HepG2 (cell line): ENCODE results near the gene TMEM107. TPM values are rescaled to one million over a fixed set of nuclear protein-coding genes. Genes with fewer than 3 reads are reported as not detected.
A peak's percentile ranks its signal among the peaks of the same experiment; 100 is the strongest.

Experiments
- CHCHD3 ChIP-seq: sonication (generic); formaldehyde crosslinking; IDR thresholded peaks from 2 replicates; pipeline ENCODE4 v1.8.0; 2022; ENCODE audit warnings: mild to moderate bottlenecking, missing genetic modification reagents, moderate library complexity
- FOSL2 ChIP-seq: sonication (generic); formaldehyde crosslinking; IDR thresholded peaks from 2 replicates; pipeline ENCODE4 v1.4.0; 2020; ENCODE audit warnings: missing genetic modification reagents
- IRF2 ChIP-seq: IDR thresholded peaks from 2 replicates; pipeline ENCODE4 v1.6.1; 2018; ENCODE audit warnings: missing genetic modification reagents, missing compliant biosample characterization
- KLF13 ChIP-seq: sonication (generic); formaldehyde crosslinking; IDR thresholded peaks from 2 replicates; pipeline ENCODE4 v1.4.0; 2020; ENCODE audit warnings: mild to moderate bottlenecking, missing genetic modification reagents
- MAFF ChIP-seq: IDR thresholded peaks from 2 replicates; pipeline ENCODE4 v1.6.1; 2011; ENCODE audit warnings: low read depth, low read length, improper control_type of control experiment
- ZNF629 ChIP-seq: sonication (generic); formaldehyde crosslinking; conservative IDR thresholded peaks from 2 replicates; pipeline ENCODE4 v1.5.0; 2020; ENCODE audit warnings: missing genetic modification reagents
- polyA plus RNA-seq, 8 experiments: library from polyadenylated mRNA; depleted of rRNA in 3 of 8; stranded (reverse) in 7 of 8; unstranded in 1 of 8; fragments of >200 nt; fragmentation: Illumina TruSeq in 4 of 8; extraction: Trizol in 4 of 8; gene quantifications; 2 replicates each; pipeline versions ENCODE4 v1.2.1 to v1.2.3, GENCODE V29; 2011 to 2016; ENCODE audit warnings: low read depth in 4 of 8, missing spikeins in 1 of 8, mixed read lengths in 1 of 8; ENCODE audit not compliant: insufficient read depth in 1 of 8
- total RNA-seq, 5 experiments: library from RNA; depleted of rRNA; stranded (reverse); fragments of >200 nt; fragmentation: Illumina TruSeq; extraction: Trizol; gene quantifications; 2 replicates each; pipeline ENCODE4 v1.2.3, GENCODE V29; 2016; ENCODE audit warnings: low read depth in 1 of 5
- TF ChIP-seq, protein P1 (sequence below): sonication (generic); formaldehyde crosslinking; conservative IDR thresholded peaks from 2 replicates; pipeline ENCODE4 v1.4.0; 2020; ENCODE audit warnings: mild to moderate bottlenecking, missing genetic modification reagents, moderate library complexity
- TF ChIP-seq, protein P2 (sequence below): sonication (generic); formaldehyde crosslinking; IDR thresholded peaks from 2 replicates; pipeline ENCODE4 v1.4.0; 2020; ENCODE audit warnings: mild to moderate bottlenecking, missing genetic modification reagents
- TF ChIP-seq, protein P3 (sequence below): sonication (generic); formaldehyde crosslinking; IDR thresholded peaks from 2 replicates; pipeline ENCODE4 v1.4.0; 2020; ENCODE audit warnings: mild to moderate bottlenecking, low read depth, missing genetic modification reagents
- TF ChIP-seq, protein P4 (sequence below), 2 experiments: fragments of 450-650 bp in 1 of 2; sonication (generic) in 1 of 2; formaldehyde crosslinking in 1 of 2; IDR thresholded peaks; 2 replicates each; pipeline versions ENCODE4 v1.6.1 to v1.8.0; 2016 to 2022; ENCODE audit warnings: antibody characterized with exemption in 1 of 2, mild to moderate bottlenecking in 1 of 2, missing genetic modification reagents in 1 of 2

TMEM107 gene
- total and polyA plus RNA-seq, 2 of the 13 experiments (the other 11 are each of a cell fraction or from before 2014, with no cell fraction given) = 7.2 to 15.3 TPM

DNA sequence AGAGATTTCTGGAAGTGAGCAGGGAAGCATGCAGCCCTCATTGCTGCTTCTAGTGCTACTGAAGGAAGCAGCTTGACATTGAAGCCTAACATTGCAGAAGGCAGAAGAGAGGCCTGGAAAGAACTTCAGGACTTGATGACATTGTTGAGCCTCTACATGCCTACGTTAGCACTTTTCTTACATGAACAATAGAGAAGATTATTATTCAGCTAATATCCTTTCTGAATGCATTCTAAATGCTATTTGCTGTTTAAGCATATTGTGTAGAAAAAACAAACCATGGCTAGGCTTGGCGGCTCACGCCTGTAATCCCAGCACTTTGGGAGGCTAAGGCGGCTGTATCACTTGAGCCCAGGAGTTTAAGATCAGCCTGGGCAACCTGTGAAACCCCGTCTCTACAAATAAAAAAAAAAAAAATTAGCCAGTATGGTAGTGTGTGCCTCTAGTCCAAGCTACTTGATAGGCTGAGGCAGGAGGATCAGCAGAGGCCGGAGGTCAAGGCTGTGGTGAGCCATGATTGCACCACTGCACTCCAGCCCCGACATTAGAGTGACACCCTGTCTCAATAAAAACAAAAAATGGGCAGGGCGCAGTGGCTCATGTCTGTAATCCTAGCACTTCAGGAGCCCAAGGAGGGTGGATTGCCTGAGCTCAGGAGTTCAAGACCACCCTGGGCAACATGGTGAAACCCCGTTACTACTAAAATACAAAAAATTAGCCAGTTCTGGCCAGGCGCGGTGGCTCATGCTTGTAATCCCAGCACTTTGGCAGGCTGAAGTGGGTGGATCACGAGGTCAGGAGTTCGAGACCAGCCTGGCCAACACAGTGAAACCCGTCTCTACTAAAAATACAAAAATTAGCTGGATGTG, 36.4 kb upstream of the TMEM107 start (continued):
- TF ChIP-seq, protein P1, sequence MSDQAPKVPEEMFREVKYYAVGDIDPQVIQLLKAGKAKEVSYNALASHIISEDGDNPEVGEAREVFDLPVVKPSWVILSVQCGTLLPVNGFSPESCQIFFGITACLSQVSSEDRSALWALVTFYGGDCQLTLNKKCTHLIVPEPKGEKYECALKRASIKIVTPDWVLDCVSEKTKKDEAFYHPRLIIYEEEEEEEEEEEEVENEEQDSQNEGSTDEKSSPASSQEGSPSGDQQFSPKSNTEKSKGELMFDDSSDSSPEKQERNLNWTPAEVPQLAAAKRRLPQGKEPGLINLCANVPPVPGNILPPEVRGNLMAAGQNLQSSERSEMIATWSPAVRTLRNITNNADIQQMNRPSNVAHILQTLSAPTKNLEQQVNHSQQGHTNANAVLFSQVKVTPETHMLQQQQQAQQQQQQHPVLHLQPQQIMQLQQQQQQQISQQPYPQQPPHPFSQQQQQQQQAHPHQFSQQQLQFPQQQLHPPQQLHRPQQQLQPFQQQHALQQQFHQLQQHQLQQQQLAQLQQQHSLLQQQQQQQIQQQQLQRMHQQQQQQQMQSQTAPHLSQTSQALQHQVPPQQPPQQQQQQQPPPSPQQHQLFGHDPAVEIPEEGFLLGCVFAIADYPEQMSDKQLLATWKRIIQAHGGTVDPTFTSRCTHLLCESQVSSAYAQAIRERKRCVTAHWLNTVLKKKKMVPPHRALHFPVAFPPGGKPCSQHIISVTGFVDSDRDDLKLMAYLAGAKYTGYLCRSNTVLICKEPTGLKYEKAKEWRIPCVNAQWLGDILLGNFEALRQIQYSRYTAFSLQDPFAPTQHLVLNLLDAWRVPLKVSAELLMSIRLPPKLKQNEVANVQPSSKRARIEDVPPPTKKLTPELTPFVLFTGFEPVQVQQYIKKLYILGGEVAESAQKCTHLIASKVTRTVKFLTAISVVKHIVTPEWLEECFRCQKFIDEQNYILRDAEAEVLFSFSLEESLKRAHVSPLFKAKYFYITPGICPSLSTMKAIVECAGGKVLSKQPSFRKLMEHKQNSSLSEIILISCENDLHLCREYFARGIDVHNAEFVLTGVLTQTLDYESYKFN = peak; percentile 73
- TF ChIP-seq MAFF (peak; percentile 81), FOSL2 (CRISPR knock-in tag) (peak; percentile 74), KLF13 (CRISPR knock-in tag) (no peak), IRF2 (CRISPR knock-in tag) (0 out of 2 replicates have a peak, but pooled peaks have one; percentile 57), ZNF629 (CRISPR knock-in tag) (peak; percentile 40; the same call in 1 of the 2 replicates), CHCHD3 (CRISPR knock-in tag) (no peak)
- TF ChIP-seq, protein P2, sequence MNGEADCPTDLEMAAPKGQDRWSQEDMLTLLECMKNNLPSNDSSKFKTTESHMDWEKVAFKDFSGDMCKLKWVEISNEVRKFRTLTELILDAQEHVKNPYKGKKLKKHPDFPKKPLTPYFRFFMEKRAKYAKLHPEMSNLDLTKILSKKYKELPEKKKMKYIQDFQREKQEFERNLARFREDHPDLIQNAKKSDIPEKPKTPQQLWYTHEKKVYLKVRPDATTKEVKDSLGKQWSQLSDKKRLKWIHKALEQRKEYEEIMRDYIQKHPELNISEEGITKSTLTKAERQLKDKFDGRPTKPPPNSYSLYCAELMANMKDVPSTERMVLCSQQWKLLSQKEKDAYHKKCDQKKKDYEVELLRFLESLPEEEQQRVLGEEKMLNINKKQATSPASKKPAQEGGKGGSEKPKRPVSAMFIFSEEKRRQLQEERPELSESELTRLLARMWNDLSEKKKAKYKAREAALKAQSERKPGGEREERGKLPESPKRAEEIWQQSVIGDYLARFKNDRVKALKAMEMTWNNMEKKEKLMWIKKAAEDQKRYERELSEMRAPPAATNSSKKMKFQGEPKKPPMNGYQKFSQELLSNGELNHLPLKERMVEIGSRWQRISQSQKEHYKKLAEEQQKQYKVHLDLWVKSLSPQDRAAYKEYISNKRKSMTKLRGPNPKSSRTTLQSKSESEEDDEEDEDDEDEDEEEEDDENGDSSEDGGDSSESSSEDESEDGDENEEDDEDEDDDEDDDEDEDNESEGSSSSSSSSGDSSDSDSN = peak; percentile 58
- TF ChIP-seq, protein P3, sequence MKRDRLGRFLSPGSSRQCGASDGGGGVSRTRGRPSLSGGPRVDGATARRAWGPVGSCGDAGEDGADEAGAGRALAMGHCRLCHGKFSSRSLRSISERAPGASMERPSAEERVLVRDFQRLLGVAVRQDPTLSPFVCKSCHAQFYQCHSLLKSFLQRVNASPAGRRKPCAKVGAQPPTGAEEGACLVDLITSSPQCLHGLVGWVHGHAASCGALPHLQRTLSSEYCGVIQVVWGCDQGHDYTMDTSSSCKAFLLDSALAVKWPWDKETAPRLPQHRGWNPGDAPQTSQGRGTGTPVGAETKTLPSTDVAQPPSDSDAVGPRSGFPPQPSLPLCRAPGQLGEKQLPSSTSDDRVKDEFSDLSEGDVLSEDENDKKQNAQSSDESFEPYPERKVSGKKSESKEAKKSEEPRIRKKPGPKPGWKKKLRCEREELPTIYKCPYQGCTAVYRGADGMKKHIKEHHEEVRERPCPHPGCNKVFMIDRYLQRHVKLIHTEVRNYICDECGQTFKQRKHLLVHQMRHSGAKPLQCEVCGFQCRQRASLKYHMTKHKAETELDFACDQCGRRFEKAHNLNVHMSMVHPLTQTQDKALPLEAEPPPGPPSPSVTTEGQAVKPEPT (CRISPR knock-in tag) = no peak
- TF ChIP-seq, protein P4, sequence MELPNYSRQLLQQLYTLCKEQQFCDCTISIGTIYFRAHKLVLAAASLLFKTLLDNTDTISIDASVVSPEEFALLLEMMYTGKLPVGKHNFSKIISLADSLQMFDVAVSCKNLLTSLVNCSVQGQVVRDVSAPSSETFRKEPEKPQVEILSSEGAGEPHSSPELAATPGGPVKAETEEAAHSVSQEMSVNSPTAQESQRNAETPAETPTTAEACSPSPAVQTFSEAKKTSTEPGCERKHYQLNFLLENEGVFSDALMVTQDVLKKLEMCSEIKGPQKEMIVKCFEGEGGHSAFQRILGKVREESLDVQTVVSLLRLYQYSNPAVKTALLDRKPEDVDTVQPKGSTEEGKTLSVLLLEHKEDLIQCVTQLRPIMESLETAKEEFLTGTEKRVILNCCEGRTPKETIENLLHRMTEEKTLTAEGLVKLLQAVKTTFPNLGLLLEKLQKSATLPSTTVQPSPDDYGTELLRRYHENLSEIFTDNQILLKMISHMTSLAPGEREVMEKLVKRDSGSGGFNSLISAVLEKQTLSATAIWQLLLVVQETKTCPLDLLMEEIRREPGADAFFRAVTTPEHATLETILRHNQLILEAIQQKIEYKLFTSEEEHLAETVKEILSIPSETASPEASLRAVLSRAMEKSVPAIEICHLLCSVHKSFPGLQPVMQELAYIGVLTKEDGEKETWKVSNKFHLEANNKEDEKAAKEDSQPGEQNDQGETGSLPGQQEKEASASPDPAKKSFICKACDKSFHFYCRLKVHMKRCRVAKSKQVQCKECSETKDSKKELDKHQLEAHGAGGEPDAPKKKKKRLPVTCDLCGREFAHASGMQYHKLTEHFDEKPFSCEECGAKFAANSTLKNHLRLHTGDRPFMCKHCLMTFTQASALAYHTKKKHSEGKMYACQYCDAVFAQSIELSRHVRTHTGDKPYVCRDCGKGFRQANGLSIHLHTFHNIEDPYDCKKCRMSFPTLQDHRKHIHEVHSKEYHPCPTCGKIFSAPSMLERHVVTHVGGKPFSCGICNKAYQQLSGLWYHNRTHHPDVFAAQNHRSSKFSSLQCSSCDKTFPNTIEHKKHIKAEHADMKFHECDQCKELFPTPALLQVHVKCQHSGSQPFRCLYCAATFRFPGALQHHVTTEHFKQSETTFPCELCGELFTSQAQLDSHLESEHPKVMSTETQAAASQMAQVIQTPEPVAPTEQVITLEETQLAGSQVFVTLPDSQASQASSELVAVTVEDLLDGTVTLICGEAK (IDR thresholded peaks at IDR 0.05) = peak; percentile 44; the same call in 1 of the 2 replicates
- TF ChIP-seq, protein P4 (CRISPR knock-in tag; IDR thresholded peaks at IDR 0.05) = peak; percentile 97
